HK-2 (cell line): ENCODE results near the gene AEBP2.
"Not testable (repeated sequence)": the region's sequence is repeated elsewhere in the genome, so short reads cannot be mapped to it uniquely, and the experiment has no call there.

ENCODE experiments used
- DNase-seq: peaks from one replicate; pipeline ENCODE4 v3.0.0-alpha.2; 2018; ENCODE audit not compliant: unreplicated experiment

Gene AEBP2

GRCh38 chr12:19439059-19440018 lies at the start of gene AEBP2:
TSS of gene AEBP2 (plus strand) at chr12:19439492. CDS start at chr12:19439700, 208 bp downstream.
- DNase-seq, result peak; percentile 93

GRCh38 chr12:19390051-19390598 lies 49.2 kb upstream of the AEBP2 start:
- no peak for DNase-seq

- DNase-seq, result not testable (repeated sequence)
Observed at GRCh38 chr12:19392644-19393043, 46.6 kb upstream of the AEBP2 start.

- no peak for DNase-seq
Observed at GRCh38 chr12:19394385-19394784, 44.9 kb upstream of the AEBP2 start.

GRCh38 chr12:19397534-19397933 lies 41.8 kb upstream of the AEBP2 start:
- DNase-seq, result no peak

- no peak for DNase-seq
Observed at GRCh38 chr12:19398376-19399363, 40.6 kb upstream of the AEBP2 start.

GRCh38 chr12:19400649-19401285 lies 38.5 kb upstream of the AEBP2 start:
- not testable (repeated sequence) for DNase-seq

GRCh38 chr12:19402211-19402610 lies 37.1 kb upstream of the AEBP2 start:
- DNase-seq, result no peak

- peak; percentile 6 for DNase-seq
Observed at GRCh38 chr12:19402743-19403431, 36.4 kb upstream of the AEBP2 start.

GRCh38 chr12:19404242-19404880 lies 34.9 kb upstream of the AEBP2 start:
- DNase-seq, result no peak

- DNase-seq, result no peak
Observed at GRCh38 chr12:19409376-19409775, 29.9 kb upstream of the AEBP2 start.

GRCh38 chr12:19410211-19410610 lies 29.1 kb upstream of the AEBP2 start:
- no peak for DNase-seq

GRCh38 chr12:19410629-19411185 lies 28.6 kb upstream of the AEBP2 start:
- DNase-seq, result no peak

- no peak for DNase-seq
Observed at GRCh38 chr12:19411234-19412204, 27.8 kb upstream of the AEBP2 start.

GRCh38 chr12:19412844-19413243 lies 26.4 kb upstream of the AEBP2 start:
- DNase-seq, result no peak

GRCh38 chr12:19413582-19413981 lies 25.7 kb upstream of the AEBP2 start:
- DNase-seq, result not testable (repeated sequence)

- no peak for DNase-seq
Observed at GRCh38 chr12:19415563-19415962, 23.7 kb upstream of the AEBP2 start.

- DNase-seq, result no peak
Observed at GRCh38 chr12:19419086-19419485, 20.2 kb upstream of the AEBP2 start.
